HG02870 (cell line): ENCODE data around the gene DROSHA.
"Not testable (repeated sequence)": the region's sequence is repeated elsewhere in the genome, so short reads cannot be mapped to it uniquely, and the experiment has no call there.

Experiments used
- ATAC-seq: cut with Tn5 transposase; IDR thresholded peaks from one replicate; pipeline ENCODE4 v1.9.1; 2021; ENCODE audit warnings: mild to moderate bottlenecking, moderate library complexity; ENCODE audit not compliant: unreplicated experiment

The DROSHA gene

GRCh38 chr5:31421806-31422586 is 109.9 kb downstream of the DROSHA start:
- no peak for ATAC-seq

GRCh38 chr5:31417512-31417911 is 114.4 kb downstream of the DROSHA start:
- ATAC-seq = no peak

- ATAC-seq = no peak
Observed at GRCh38 chr5:31416547-31416946, 115.3 kb downstream of the DROSHA start.

GRCh38 chr5:31415960-31416359 is 115.9 kb downstream of the DROSHA start:
- ATAC-seq = no peak

- ATAC-seq = no peak
Observed at GRCh38 chr5:31415009-31415923, 116.6 kb downstream of the DROSHA start.

- no peak for ATAC-seq
Observed at GRCh38 chr5:31413030-31413812, 118.7 kb downstream of the DROSHA start.

GRCh38 chr5:31412324-31412723 is 119.6 kb downstream of the DROSHA start:
- ATAC-seq = no peak

- ATAC-seq = no peak
Observed at GRCh38 chr5:31410089-31410488, 121.8 kb downstream of the DROSHA start.

GRCh38 chr5:31408814-31409213 is 123.1 kb downstream of the DROSHA start:
- no peak for ATAC-seq

- ATAC-seq = no peak
Observed at GRCh38 chr5:31407921-31408693, 123.8 kb downstream of the DROSHA start.

- ATAC-seq = no peak
Observed at GRCh38 chr5:31404325-31404724, 127.6 kb downstream of the DROSHA start.

- no peak for ATAC-seq
Observed at GRCh38 chr5:31401691-31402090, 130.2 kb downstream of the DROSHA start.

- ATAC-seq = no peak
Observed at GRCh38 chr5:31397926-31398557, 133.9 kb downstream of the DROSHA start.

GRCh38 chr5:31396611-31397295 is 135.1 kb downstream of the DROSHA start:
- no peak for ATAC-seq

- ATAC-seq = not testable (repeated sequence)
Observed at GRCh38 chr5:31395450-31396045, 136.3 kb downstream of the DROSHA start.

GRCh38 chr5:31393126-31393525 is 138.8 kb downstream of the DROSHA start:
- ATAC-seq = no peak

GRCh38 chr5:31392061-31392460 is 139.8 kb downstream of the DROSHA start:
- ATAC-seq = no peak

- ATAC-seq = no peak
Observed at GRCh38 chr5:31390256-31390655, 141.6 kb downstream of the DROSHA start.
